Measurements from ENCODE around the gene NWD2.

The NWD2 gene

GRCh38 chr4:37385424-37385823 lies 140.9 kb downstream of the NWD2 start:
- H3K4me3 ChIP-seq (ENCODE audit: low read depth, low read length) = no peak overlapping the region
- ChIA-PET POLR2A (no interaction called here), CTCF (interaction anchor here (1.1 to 1.3 kb wide), 2 partner anchors 11 to 13 kb away, joined by 3 read pairs; no protein-coding TSS in a partner anchor)
- DNase-seq (ENCODE audit: low read depth, low spot score) = no peak
- no peak for TF ChIP-seq CTCF (IDR thresholded peaks at IDR 0.05; ENCODE audit: insufficient read depth, low read length, missing control alignments)

GRCh38 chr4:37388681-37389365 lies 144.3 kb downstream of the NWD2 start:
- POLR2A ChIA-PET = no interaction called here
- no peak for DNase-seq (ENCODE audit: low read depth, low spot score)

GRCh38 chr4:37389366-37389765 lies 144.8 kb downstream of the NWD2 start:
- ChIA-PET CTCF (interaction anchor here (0.6 to 1.6 kb wide), 3 partner anchors 8 to 1093 kb away, joined by 3 to 7 read pairs (median 3); no protein-coding TSS in a partner anchor), POLR2A (no interaction called here)
- no peak for TF ChIP-seq CTCF (IDR thresholded peaks at IDR 0.05; ENCODE audit: insufficient read depth, low read length, missing control alignments)
- H3K4me3 ChIP-seq (ENCODE audit: low read depth, low read length) = no peak overlapping the region
- DNase-seq (ENCODE audit: low read depth, low spot score) = no peak

More at GRCh38 chr4:37388681-37389365, 144.3 kb downstream of the NWD2 start:
- TF ChIP-seq CTCF (IDR thresholded peaks at IDR 0.05; ENCODE audit: insufficient read depth, low read length, missing control alignments) = no peak
- H3K4me3 ChIP-seq (ENCODE audit: low read depth, low read length) = no peak overlapping the region
- CTCF ChIA-PET = interaction anchor here (1.1 kb wide), 1 partner anchor 19 kb away, joined by 3 read pairs; no protein-coding TSS in a partner anchor

GRCh38 chr4:37389967-37390580 lies 145.5 kb downstream of the NWD2 start:
- POLR2A ChIA-PET = no interaction called here
- DNase-seq (ENCODE audit: low read depth, low spot score) = no peak

GRCh38 chr4:37392521-37393255 lies 148.1 kb downstream of the NWD2 start:
- no peak overlapping the region for H3K4me3 ChIP-seq (ENCODE audit: low read depth, low read length)
- ChIA-PET CTCF (no interaction called here), POLR2A (no interaction called here)
- no peak for DNase-seq (ENCODE audit: low read depth, low spot score)
- TF ChIP-seq CTCF (IDR thresholded peaks at IDR 0.05; ENCODE audit: insufficient read depth, low read length, missing control alignments) = no peak

More at GRCh38 chr4:37389967-37390580, 145.5 kb downstream of the NWD2 start:
- CTCF ChIA-PET = interaction anchor here (0.6 to 1.6 kb wide), 3 partner anchors 9 to 1093 kb away, joined by 3 to 7 read pairs (median 3); no protein-coding TSS in a partner anchor
- TF ChIP-seq CTCF (IDR thresholded peaks at IDR 0.05; ENCODE audit: insufficient read depth, low read length, missing control alignments) = peak; percentile 44
- no peak overlapping the region for H3K4me3 ChIP-seq (ENCODE audit: low read depth, low read length)

- POLR2A ChIA-PET = no interaction called here
Observed at GRCh38 chr4:37393321-37393720, 148.8 kb downstream of the NWD2 start.

More at GRCh38 chr4:37393321-37393720, 148.8 kb downstream of the NWD2 start:
- no peak overlapping the region for H3K4me3 ChIP-seq (ENCODE audit: low read depth, low read length)
- DNase-seq (ENCODE audit: low read depth, low spot score) = no peak
- no peak for TF ChIP-seq CTCF (IDR thresholded peaks at IDR 0.05; ENCODE audit: insufficient read depth, low read length, missing control alignments)
- CTCF ChIA-PET = no interaction called here

All from AG04449 (cell line).